Astrocyte (in vitro differentiated cells and primary cell): ENCODE measurements around the gene ZNF469. TPM values are rescaled to one million over a fixed set of nuclear protein-coding genes. Genes with fewer than 3 reads are reported as not detected.

Experiments
- DNase-seq: peaks from one replicate; pipeline ENCODE4 v3.0.0-alpha.2; 2010; ENCODE audit warnings: low read depth
- FAIRE-seq: peaks from 2 replicates; lab custom pipeline; 2011; peaks lifted over from hg19 to GRCh38; lab: Jason Lieb, UNC
- H2AFZ ChIP-seq: 2 replicates; pipeline ENCODE4 v1.6.0; 2012; ENCODE audit warnings: low read depth, low read length, inconsistent platforms
- H3K27ac ChIP-seq: 2 replicates; pipeline ENCODE4 v1.5.1; 2011; ENCODE audit warnings: low read depth, low read length, inconsistent platforms
- H3K27me3 ChIP-seq: 2 replicates; pipeline ENCODE4 v1.6.0; 2011; ENCODE audit warnings: low read length, inconsistent platforms; ENCODE audit not compliant: insufficient read depth
- H3K36me3 ChIP-seq: 2 replicates; pipeline ENCODE4 v1.5.1; 2011; ENCODE audit warnings: low read length, inconsistent platforms; ENCODE audit not compliant: insufficient read depth
- H3K4me1 ChIP-seq: 2 replicates; pipeline ENCODE4 v1.5.1; 2011; ENCODE audit warnings: low read length, inconsistent platforms; ENCODE audit not compliant: insufficient read depth
- H3K4me2 ChIP-seq: 2 replicates; pipeline ENCODE4 v1.6.0; 2012; ENCODE audit warnings: low read length, inconsistent platforms
- H3K4me3 ChIP-seq: 2 replicates; pipeline ENCODE4 v1.5.1; 2011; ENCODE audit warnings: low read depth, mild to moderate bottlenecking, low read length, inconsistent platforms; ENCODE audit not compliant: insufficient read depth
- H3K79me2 ChIP-seq: 2 replicates; pipeline ENCODE4 v1.6.0; 2012; ENCODE audit warnings: mild to moderate bottlenecking, low read length, inconsistent platforms; ENCODE audit not compliant: insufficient read depth
- H3K9ac ChIP-seq: 2 replicates; pipeline ENCODE4 v1.6.0; 2012; ENCODE audit warnings: mild to moderate bottlenecking, low read length, inconsistent platforms
- H3K9me3 ChIP-seq: 2 replicates; pipeline ENCODE4 v1.5.1; 2012; ENCODE audit warnings: low read depth, mild to moderate bottlenecking, low read length, inconsistent platforms; ENCODE audit not compliant: insufficient read depth
- H4K20me1 ChIP-seq: 2 replicates; pipeline ENCODE4 v1.6.0; 2012; ENCODE audit warnings: low read length, inconsistent platforms; ENCODE audit not compliant: insufficient read depth
- H3K27ac Mint-ChIP-seq: one replicate; pipeline ENCODE4 v1.8.0; 2021; ENCODE audit warnings: mild to moderate bottlenecking, mixed read lengths; ENCODE audit not compliant: unreplicated experiment
- H3K27me3 Mint-ChIP-seq: one replicate; pipeline ENCODE4 v1.8.0; 2021; ENCODE audit warnings: low read depth, mixed read lengths; ENCODE audit not compliant: unreplicated experiment
- H3K36me3 Mint-ChIP-seq: one replicate; pipeline ENCODE4 v1.8.0; 2021; ENCODE audit warnings: low read depth, mixed read lengths; ENCODE audit not compliant: unreplicated experiment
- H3K4me1 Mint-ChIP-seq: one replicate; pipeline ENCODE4 v1.8.0; 2021; ENCODE audit warnings: low read depth, mixed read lengths; ENCODE audit not compliant: unreplicated experiment
- H3K4me3 Mint-ChIP-seq: one replicate; pipeline ENCODE4 v1.8.0; 2021; ENCODE audit warnings: mild to moderate bottlenecking, moderate library complexity, mixed read lengths; ENCODE audit not compliant: unreplicated experiment
- H3K9me3 Mint-ChIP-seq: one replicate; pipeline ENCODE4 v1.8.0; 2021; ENCODE audit warnings: mild to moderate bottlenecking, mixed read lengths; ENCODE audit not compliant: unreplicated experiment
- CTCF ChIP-seq: IDR thresholded peaks from 2 replicates; pipeline ENCODE4 v1.5.1; 2011; ENCODE audit warnings: low read depth, mild to moderate bottlenecking, inconsistent platforms, low read length, moderate library complexity; ENCODE audit not compliant: insufficient read depth
- EZH2 ChIP-seq: IDR thresholded peaks from 2 replicates; pipeline ENCODE4 v1.6.1; 2012; ENCODE audit warnings: mild to moderate bottlenecking, low read length, inconsistent platforms; ENCODE audit not compliant: insufficient read depth
- total RNA-seq: library from RNA; stranded (reverse); gene quantifications from 2 replicates; pipeline ENCODE4 v1.2.1, GENCODE V29; 2021

Gene ZNF469
- total RNA-seq, 1 donor from 2014 or later: 17.7 TPM

- no peaks in the 10 kb centered on the region for H4K20me1 ChIP-seq
- H3K27me3 ChIP-seq: peaks cover 21% of the 10 kb centered on the region
- Mint-ChIP-seq H3K27me3 (peaks cover 11% of the 10 kb centered on the region), H3K4me1 (peaks cover 1% of the 10 kb centered on the region), H3K36me3 (no peaks in the 10 kb centered on the region), H3K9me3 (peaks cover 11% of the 10 kb centered on the region), H3K27ac (no peak overlapping the region), H3K4me3 (no peak overlapping the region)
- H2AFZ ChIP-seq: no peak overlapping the region
- H3K4me3 ChIP-seq: no peak overlapping the region
- H3K9me3 ChIP-seq: no peaks in the 10 kb centered on the region
- no peaks in the 10 kb centered on the region for H3K4me1 ChIP-seq
- DNase-seq (no peak), FAIRE-seq (no peak)
- H3K36me3 ChIP-seq: no peaks in the 10 kb centered on the region
- H3K4me2 ChIP-seq: no peak overlapping the region
- no peak overlapping the region for H3K27ac ChIP-seq
- no peaks in the 10 kb centered on the region for H3K79me2 ChIP-seq
- TF ChIP-seq CTCF: no peak
- TF ChIP-seq EZH2: no peak
- H3K9ac ChIP-seq: no peak overlapping the region
These were observed 21.0 kb upstream of the ZNF469 start for GRCh38 chr16:88361775-88362174.

DNA sequence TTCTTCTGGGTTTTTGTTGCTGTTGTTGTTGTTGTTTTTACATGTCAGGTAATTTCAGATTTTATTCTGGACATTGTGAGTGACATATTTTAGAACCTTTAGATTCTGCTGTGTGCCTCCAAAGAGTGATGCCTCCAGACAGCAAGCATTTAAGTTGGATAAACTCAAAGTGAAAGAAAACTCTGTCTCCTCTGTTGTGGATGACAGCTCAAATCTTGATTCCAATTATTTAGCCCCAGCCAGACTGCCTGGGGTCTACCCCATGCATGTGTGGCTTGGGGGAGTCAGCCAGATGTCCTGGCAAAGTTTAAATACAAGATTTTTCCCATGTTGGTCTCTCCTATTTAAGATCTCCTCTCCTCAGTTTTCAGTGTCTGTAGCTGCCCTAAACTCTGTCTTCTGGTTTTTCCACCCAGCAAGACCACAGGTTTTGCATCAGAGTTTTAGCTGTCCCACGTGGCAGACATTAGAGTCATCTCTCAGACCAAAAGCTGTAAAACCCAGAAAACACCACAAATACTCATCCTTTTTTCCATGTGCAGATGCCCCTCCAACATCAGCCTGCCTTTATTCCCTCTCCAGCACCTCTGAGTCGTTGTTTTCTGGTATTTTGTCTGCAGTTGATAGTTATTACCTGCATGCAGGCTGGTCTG is 19.4 kb upstream of the ZNF469 start:
- peaks cover 1% of the 10 kb centered on the region for H3K4me1 Mint-ChIP-seq
- no peak for FAIRE-seq
- H3K4me3 Mint-ChIP-seq: no peak overlapping the region
- H3K9ac ChIP-seq: no peak overlapping the region
- no peaks in the 10 kb centered on the region for H3K9me3 ChIP-seq
- H3K36me3 ChIP-seq: no peaks in the 10 kb centered on the region
- no peak for TF ChIP-seq CTCF
- H3K27me3 Mint-ChIP-seq: peaks cover 15% of the 10 kb centered on the region
- peaks cover 11% of the 10 kb centered on the region for H3K9me3 Mint-ChIP-seq
- no peak overlapping the region for H3K4me2 ChIP-seq
- no peaks in the 10 kb centered on the region for H4K20me1 ChIP-seq
- H3K4me3 ChIP-seq: no peak overlapping the region
- peaks cover 21% of the 10 kb centered on the region for H3K27me3 ChIP-seq
- H2AFZ ChIP-seq: no peak overlapping the region
- no peaks in the 10 kb centered on the region for H3K79me2 ChIP-seq
- H3K4me1 ChIP-seq: no peaks in the 10 kb centered on the region
- no peak overlapping the region for H3K27ac Mint-ChIP-seq
- DNase-seq: no peak
- H3K27ac ChIP-seq: no peak overlapping the region
- H3K36me3 Mint-ChIP-seq: no peaks in the 10 kb centered on the region

- Histone ChIP-seq H3K9ac (no peak overlapping the region), H4K20me1 (no peaks in the 10 kb centered on the region), H3K4me1 (no peaks in the 10 kb centered on the region), H3K4me3 (no peak overlapping the region), H3K4me2 (no peak overlapping the region), H3K27me3 (peaks cover 16% of the 10 kb centered on the region), H2AFZ (no peak overlapping the region), H3K27ac (no peak overlapping the region), H3K36me3 (no peaks in the 10 kb centered on the region), H3K79me2 (no peaks in the 10 kb centered on the region), H3K9me3 (no peaks in the 10 kb centered on the region)
- peaks cover 1% of the 10 kb centered on the region for H3K4me1 Mint-ChIP-seq
- no peak for FAIRE-seq
- H3K27ac Mint-ChIP-seq: no peak overlapping the region
- peaks cover 11% of the 10 kb centered on the region for H3K9me3 Mint-ChIP-seq
- no peak for DNase-seq
- no peaks in the 10 kb centered on the region for H3K36me3 Mint-ChIP-seq
- H3K27me3 Mint-ChIP-seq: peaks cover 17% of the 10 kb centered on the region
- H3K4me3 Mint-ChIP-seq: no peak overlapping the region
- TF ChIP-seq CTCF (no peak), EZH2 (no peak)
These were observed 17.4 kb upstream of the ZNF469 start for GRCh38 chr16:88365244-88365865.
